AG09319 (cell line): ENCODE results near the gene NCOA1.

Source experiments
- DNase-seq: peaks from one replicate; pipeline ENCODE4 v3.0.0-alpha.2; 2010; ENCODE audit warnings: low read depth; ENCODE audit errors: extremely low read depth
- TF ChIP-seq, protein P1 (sequence below): IDR thresholded peaks from 2 replicates; pipeline ENCODE4 v1.5.1; 2011; ENCODE audit warnings: low read depth, mild to moderate bottlenecking, inconsistent platforms, low read length, moderate library complexity

The NCOA1 gene

GRCh38 chr2:24508878-24509277 lies 17.8 kb downstream of the NCOA1 start:
- DNase-seq: no peak
- TF ChIP-seq, protein P1, sequence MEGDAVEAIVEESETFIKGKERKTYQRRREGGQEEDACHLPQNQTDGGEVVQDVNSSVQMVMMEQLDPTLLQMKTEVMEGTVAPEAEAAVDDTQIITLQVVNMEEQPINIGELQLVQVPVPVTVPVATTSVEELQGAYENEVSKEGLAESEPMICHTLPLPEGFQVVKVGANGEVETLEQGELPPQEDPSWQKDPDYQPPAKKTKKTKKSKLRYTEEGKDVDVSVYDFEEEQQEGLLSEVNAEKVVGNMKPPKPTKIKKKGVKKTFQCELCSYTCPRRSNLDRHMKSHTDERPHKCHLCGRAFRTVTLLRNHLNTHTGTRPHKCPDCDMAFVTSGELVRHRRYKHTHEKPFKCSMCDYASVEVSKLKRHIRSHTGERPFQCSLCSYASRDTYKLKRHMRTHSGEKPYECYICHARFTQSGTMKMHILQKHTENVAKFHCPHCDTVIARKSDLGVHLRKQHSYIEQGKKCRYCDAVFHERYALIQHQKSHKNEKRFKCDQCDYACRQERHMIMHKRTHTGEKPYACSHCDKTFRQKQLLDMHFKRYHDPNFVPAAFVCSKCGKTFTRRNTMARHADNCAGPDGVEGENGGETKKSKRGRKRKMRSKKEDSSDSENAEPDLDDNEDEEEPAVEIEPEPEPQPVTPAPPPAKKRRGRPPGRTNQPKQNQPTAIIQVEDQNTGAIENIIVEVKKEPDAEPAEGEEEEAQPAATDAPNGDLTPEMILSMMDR: no peak

DNA sequence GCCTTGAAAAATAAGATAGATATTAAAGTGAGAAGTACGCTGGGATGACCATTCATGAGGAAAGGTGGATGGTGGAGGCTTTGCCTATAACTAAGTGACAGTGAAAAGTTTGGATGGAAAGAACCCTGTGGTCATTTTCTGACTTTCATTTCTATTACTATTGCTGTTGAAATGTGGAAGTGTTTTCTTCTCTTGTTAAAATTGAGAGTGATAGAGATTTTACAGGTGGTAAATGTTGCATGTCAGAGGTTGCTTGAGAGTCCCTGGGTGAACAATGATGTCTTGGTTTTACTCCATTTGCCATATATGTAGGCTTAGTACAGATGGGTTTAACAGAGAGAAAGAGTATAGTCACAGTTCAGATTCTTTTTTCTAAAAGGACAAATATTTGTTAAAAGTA lies 18.4 kb downstream of the NCOA1 start:
- DNase-seq: no peak

GRCh38 chr2:24509840-24510239 lies 18.8 kb downstream of the NCOA1 start:
- TF ChIP-seq, protein P1: no peak
- no peak for DNase-seq

More for the DNA sequence above, 18.4 kb downstream of the NCOA1 start:
- TF ChIP-seq, protein P1: no peak

- TF ChIP-seq, protein P1: no peak
- DNase-seq: no peak
Observed at GRCh38 chr2:24510771-24511170, 19.7 kb downstream of the NCOA1 start.

GRCh38 chr2:24511198-24511597 lies 20.1 kb downstream of the NCOA1 start:
- TF ChIP-seq, protein P1: no peak
- DNase-seq: no peak

DNA sequence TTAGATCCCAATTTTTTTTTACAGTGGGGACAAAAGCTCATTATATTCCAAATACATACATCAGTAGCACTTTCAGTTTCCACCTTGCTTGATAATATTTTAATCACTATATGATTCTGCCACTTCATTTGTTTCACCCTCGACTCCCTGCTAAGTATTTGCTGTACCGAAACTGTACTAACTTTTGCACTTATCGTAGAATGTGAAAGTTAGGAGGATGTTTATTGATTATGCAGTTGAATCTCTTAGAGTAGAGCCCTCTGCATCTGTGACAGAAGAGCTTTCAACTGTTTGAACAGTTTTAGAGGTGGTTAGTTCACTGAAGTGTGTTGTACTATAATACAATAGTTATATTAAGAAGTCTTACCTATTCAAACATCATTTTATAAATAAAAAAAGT lies 20.8 kb downstream of the NCOA1 start:
- TF ChIP-seq, protein P1: no peak
- DNase-seq: no peak

GRCh38 chr2:24512404-24512803 lies 21.4 kb downstream of the NCOA1 start:
- TF ChIP-seq, protein P1: no peak
- no peak for DNase-seq

DNA sequence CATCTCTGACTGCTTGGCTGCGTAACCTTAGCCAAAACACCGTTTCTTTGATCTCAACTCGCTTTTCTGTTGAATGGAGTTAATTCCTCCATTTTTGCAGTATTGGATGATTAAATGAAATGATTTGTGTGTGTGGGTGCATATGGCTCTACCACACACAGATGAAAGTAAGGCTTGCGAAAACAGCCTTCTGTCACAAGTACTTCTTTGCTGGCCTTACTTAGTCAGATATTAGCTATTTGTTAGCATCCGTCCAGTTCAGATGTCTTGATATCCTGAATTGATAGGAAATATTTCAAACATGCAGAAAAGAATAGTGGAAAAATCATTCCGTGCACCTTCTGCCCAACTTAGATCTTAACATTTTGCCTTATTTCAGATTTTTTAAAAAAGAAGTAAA lies 21.8 kb downstream of the NCOA1 start:
- TF ChIP-seq, protein P1: no peak
- no peak for DNase-seq
